ENCODE data around the gene SLC9A2. TPM values are rescaled to one million over a fixed set of nuclear protein-coding genes. Genes with fewer than 3 reads are reported as not detected.

SLC9A2 gene
- total and polyA plus RNA-seq, 10 of the 15 experiments (the other 5 are each of a cell fraction or from before 2014, with no cell fraction given): 0.13 to 1.2 (median 0.79) TPM

- Histone ChIP-seq H3K27ac (ENCODE audit: control insufficient read depth, insufficient read depth) (no peak overlapping the region), H2AFZ (ENCODE audit: control insufficient read depth, low read depth, low read length) (no peak overlapping the region), H3K4me1 (ENCODE audit: control insufficient read depth, insufficient read depth, low read length) (no peaks in the 10 kb centered on the region), H3K9ac (ENCODE audit: control insufficient read depth, insufficient read depth, low read length) (no peak overlapping the region), H4K20me1 (ENCODE audit: control insufficient read depth, insufficient read depth) (no peaks in the 10 kb centered on the region), H3K27me3 (replicated peaks in 1 of 2; ENCODE audit: control insufficient read depth in 2 of 2, insufficient read depth in 2 of 2, low read length in 1 of 2) (no peaks in the 10 kb centered on the region), H3K4me3 (no peak overlapping the region), H3K79me2 (ENCODE audit: control insufficient read depth, insufficient read depth, low read length) (no peaks in the 10 kb centered on the region), H3K9me3 (replicated peaks; ENCODE audit: control insufficient read depth, insufficient read depth, low read length) (no peaks in the 10 kb centered on the region), H3K36me3 (ENCODE audit: control insufficient read depth in 2 of 2, insufficient read depth in 2 of 2, low read length in 1 of 2) (no peaks in the 10 kb centered on the region), H3K4me2 (ENCODE audit: control insufficient read depth, insufficient read depth) (no peak overlapping the region)
- 44% methylated on average over 3 of the region's 3 CpGs for WGBS (ENCODE audit: insufficient coverage, insufficient replicate concordance, low lambda C conversion rate, missing lambda C conversion rate)
- CTCF ChIA-PET: interaction anchor here (1.2 kb wide), 1 partner anchor 11 kb away, joined by 13 read pairs; no protein-coding TSS in a partner anchor
- SMC1A ChIA-PET (ENCODE audit: uncharacterized antibody, unreplicated experiment): no interaction called here
- POLR2A ChIA-PET: no interaction called here
- in situ Hi-C loops (cut with MboI): no loop called here
- intact Hi-C loops (cut with micrococcal nuclease; ENCODE audit: unreplicated experiment): no loop called here
- TF ChIP-seq SRF (IDR thresholded peaks at IDR 0.05; ENCODE audit: low read depth in 2 of 2, low read length in 2 of 2) (no peak), POLR2AphosphoS5 (IDR thresholded peaks at IDR 0.05; ENCODE audit: low read length) (no peak), MAX (IDR thresholded peaks at IDR 0.05; ENCODE audit: low read depth, low read length) (no peak), MLLT1 (IDR thresholded peaks at IDR 0.05) (no peak), MYB (IDR thresholded peaks at IDR 0.05; ENCODE audit: borderline replicate concordance, low read depth, low read length) (no peak), WRNIP1 (IDR thresholded peaks at IDR 0.05; ENCODE audit: borderline replicate concordance, low read depth, low read length) (no peak), STAT1 (conservative IDR thresholded peaks at IDR 0.05) (no peak), IKZF2 (IDR thresholded peaks at IDR 0.05) (no peak), CEBPZ (IDR thresholded peaks at IDR 0.05; ENCODE audit: low read depth, low read length) (no peak), CREM (IDR thresholded peaks at IDR 0.05; ENCODE audit: low read depth) (no peak), ZBTB4 (CRISPR knock-in tag; IDR thresholded peaks at IDR 0.05) (no peak)
- no peak for DNase-seq (ENCODE audit: low read depth, low spot score)
- ATAC-seq: no peak
- RAD21 ChIA-PET (ENCODE audit: unreplicated experiment): no interaction called here
- BruUV-seq (replicated peaks): no TSS peak
- FAIRE-seq: no peak
These were observed 123.9 kb downstream of the SLC9A2 start for GRCh38 chr2:102743259-102743658.

Measured in GM12878 (cell line).